ENCODE results near the gene ZNF319. TPM values are rescaled to one million over a fixed set of nuclear protein-coding genes. Genes with fewer than 3 reads are reported as not detected.

ZNF319 gene
- total RNA-seq, 2 experiments from 2014 or later, result 4.7 to 12.7 TPM

GRCh38 chr16:57944970-57945739 lies 55.3 kb downstream of the ZNF319 start:
- Histone ChIP-seq H3K9me2 (ENCODE audit: insufficient read depth, low read length) (no peaks in the 10 kb centered on the region), H4K20me1 (ENCODE audit: insufficient read depth, low read length) (no peaks in the 10 kb centered on the region), H2AFZ (ENCODE audit: low read length) (no peak overlapping the region), H3K79me2 (ENCODE audit: insufficient read depth, low read depth, low read length) (no peaks in the 10 kb centered on the region), H3K4me3 (ENCODE audit: low read depth, low read length, poor library complexity, severe bottlenecking) (no peak overlapping the region), H3K4me2 (ENCODE audit: low read length) (no peak overlapping the region), H3K4me1 (ENCODE audit: insufficient read depth, low read length, poor library complexity, severe bottlenecking) (no peaks in the 10 kb centered on the region), H3K36me3 (ENCODE audit: insufficient read depth, low read length) (no peaks in the 10 kb centered on the region), H3K27ac (ENCODE audit: low read depth, low read length, poor library complexity, severe bottlenecking) (no peak overlapping the region), H3K9me3 (ENCODE audit: low read length) (no peaks in the 10 kb centered on the region)
- TF ChIP-seq CTCF (conservative IDR thresholded peaks at IDR 0.05; ENCODE audit: low read length), result no peak
- TF ChIP-seq EZH2phosphoT487 (IDR thresholded peaks at IDR 0.05; ENCODE audit: borderline replicate concordance, low read depth, low read length), result no peak
- ChIA-PET CTCF (ENCODE audit: unreplicated experiment) (no interaction called here), POLR2A (interaction anchor here (0.7 kb wide), 1 partner anchor 181 kb away, joined by 3 read pairs; no protein-coding TSS in a partner anchor)
- DNase-seq (ENCODE audit: low spot score), result no peak
- intact Hi-C loops (cut with micrococcal nuclease; ENCODE audit: unreplicated experiment), result no loop called here
- BruUV-seq (replicated peaks), result no TSS peak

Other genes with a start within 250 kb of the ZNF319 start
- gene KIFC3, start 198.2 kb downstream of the ZNF319 start, total RNA-seq (2014; rRNA removed; shearing (Covaris generic)), result not detected in 2 replicates
- 0.61 TPM in 1 of 2 replicates, not detected in the other for gene KIFC3, start 198.2 kb downstream of the ZNF319 start, total RNA-seq (2022)
- not detected in 2 replicates for gene CNGB1, start 29.5 kb downstream of the ZNF319 start, total RNA-seq (2014; rRNA removed; shearing (Covaris generic))
- gene CNGB1, start 29.5 kb downstream of the ZNF319 start, total RNA-seq (2022), result not detected in 2 replicates
- 10.4 and 12.5 TPM in 2 replicates for gene USB1, start 735 bp upstream of the ZNF319 start, total RNA-seq (2014; rRNA removed; shearing (Covaris generic))
- 39.5 and 48.3 TPM in 2 replicates for gene USB1, start 735 bp upstream of the ZNF319 start, total RNA-seq (2022)
- gene MMP15, start 25.1 kb upstream of the ZNF319 start, total RNA-seq (2014; rRNA removed; shearing (Covaris generic)), result not detected in 2 replicates
- gene MMP15, start 25.1 kb upstream of the ZNF319 start, total RNA-seq (2022), result 0.18 and 0.21 TPM in 2 replicates
- gene CFAP20, start 128.7 kb upstream of the ZNF319 start, total RNA-seq (2014; rRNA removed; shearing (Covaris generic)), result 65.6 and 89.2 TPM in 2 replicates
- 46.4 and 46.9 TPM in 2 replicates for gene CFAP20, start 128.7 kb upstream of the ZNF319 start, total RNA-seq (2022)
- gene CSNK2A2, start 197.4 kb upstream of the ZNF319 start, total RNA-seq (2014; rRNA removed; shearing (Covaris generic)), result 20.6 and 28.7 TPM in 2 replicates
- 105 and 106 TPM in 2 replicates for gene CSNK2A2, start 197.4 kb upstream of the ZNF319 start, total RNA-seq (2022)

Measured in OCI-LY7 (cell line).